Iris pigment epithelial cell (primary cell): ENCODE results near the gene ARFIP1.
"Not testable (repeated sequence)": the region's sequence is repeated elsewhere in the genome, so short reads cannot be mapped to it uniquely, and the experiment has no call there.

Source experiments
- DNase-seq: peaks from one replicate; pipeline ENCODE4 v3.0.0-alpha.2; 2011; ENCODE audit warnings: low read depth

The ARFIP1 gene, protein sequence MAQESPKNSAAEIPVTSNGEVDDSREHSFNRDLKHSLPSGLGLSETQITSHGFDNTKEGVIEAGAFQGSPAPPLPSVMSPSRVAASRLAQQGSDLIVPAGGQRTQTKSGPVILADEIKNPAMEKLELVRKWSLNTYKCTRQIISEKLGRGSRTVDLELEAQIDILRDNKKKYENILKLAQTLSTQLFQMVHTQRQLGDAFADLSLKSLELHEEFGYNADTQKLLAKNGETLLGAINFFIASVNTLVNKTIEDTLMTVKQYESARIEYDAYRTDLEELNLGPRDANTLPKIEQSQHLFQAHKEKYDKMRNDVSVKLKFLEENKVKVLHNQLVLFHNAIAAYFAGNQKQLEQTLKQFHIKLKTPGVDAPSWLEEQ

DNA sequence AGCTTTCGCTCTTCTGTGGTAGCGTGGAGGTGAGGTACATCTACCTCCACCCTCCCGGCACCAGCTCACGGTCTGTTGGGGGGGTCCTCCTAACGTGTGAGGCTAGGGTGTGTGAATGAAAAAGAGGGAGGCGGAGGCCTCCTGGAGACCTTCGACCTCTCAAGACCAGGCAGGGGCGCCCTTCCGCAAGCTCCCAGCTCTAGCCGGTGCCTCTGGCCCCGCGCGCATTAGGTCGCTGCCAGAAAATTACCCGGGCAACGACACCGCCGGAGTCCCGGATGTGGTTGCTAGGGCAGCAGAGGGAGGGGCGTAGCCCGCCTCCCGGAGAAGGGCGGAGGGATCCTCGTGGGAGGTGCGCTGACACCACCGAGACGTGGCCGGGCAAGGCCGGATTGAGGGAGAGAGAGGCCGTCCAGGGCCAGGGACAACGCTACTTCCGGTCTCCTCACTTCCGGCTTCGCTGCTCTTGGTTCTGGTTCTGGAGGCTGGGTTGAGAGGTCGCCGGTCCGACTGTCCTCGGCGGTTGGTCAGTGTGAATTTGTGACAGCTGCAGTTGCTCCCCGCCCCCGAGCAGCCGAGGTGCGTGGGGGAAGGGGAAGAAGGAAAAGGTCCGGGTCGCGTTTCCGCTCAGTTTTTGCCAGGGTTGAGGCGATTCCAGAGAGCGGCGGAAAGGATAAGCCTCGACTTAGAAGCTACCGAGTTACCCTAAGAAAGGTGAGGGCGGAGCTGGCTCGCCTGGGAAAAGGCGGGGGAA, at the start of gene ARFIP1, which contains the start of gene TIGD4:
TSS of gene ARFIP1 (plus strand) at position 442 of the 754 bp plus-strand sequence. CDS start 49,680 bp downstream, outside the sequence.
TSS of gene TIGD4 (minus strand) at position 218 of the 754 bp plus-strand sequence. CDS start 8,726 bp downstream, outside the sequence.
- DNase-seq: peak; percentile 98

DNA sequence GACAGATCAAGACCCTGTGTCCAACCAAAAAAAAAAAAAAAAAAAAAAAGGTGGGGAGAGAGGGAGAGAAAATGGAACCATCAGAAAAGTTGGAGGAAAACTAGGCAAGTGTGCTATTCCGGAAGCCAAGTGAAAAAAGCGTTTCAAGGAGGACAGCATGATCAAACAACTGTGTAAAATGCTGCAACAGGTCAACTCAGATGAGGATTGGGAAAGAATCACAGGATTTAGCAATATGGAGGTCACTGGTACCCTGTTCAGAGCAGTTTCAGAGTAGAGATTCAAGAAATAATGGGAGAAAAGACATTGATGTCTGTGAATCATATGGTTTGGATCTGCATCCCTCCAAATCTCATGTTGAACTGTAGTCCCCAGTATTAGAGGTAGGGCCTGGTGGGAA, 47.8 kb upstream of the ARFIP1 start:
- no peak for DNase-seq

DNA sequence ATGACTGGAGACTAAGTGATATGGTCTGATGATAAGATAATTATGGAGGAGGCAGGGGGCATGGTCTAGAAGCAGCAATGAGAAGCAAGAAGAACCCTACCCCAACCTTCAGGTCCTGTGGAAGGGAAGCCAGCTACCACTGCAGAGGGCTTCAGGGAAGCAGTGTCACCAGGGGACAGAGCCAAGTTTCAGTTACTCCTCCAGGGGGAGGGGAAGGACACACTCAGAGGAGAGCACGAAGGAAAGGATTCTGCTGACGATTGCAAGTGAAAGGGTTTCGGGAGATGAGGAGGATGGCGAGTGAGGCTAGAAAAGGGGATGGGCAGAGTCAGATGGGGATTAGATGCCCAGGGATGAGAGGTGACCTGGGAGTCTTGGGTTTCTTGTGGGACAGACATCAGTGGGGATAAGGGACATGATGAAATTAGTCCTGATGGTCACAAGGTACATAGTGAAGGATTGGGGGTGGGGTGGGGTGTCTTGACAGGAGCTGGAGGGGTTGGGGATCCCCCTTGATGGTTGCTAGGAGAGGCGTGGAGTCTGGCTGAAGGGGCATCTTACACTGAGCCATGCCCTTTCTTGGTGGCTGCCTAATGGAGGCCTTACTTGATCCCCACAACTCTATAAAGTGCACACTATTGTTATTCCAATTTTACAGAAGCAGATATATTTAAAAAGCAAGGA, 45.6 kb upstream of the ARFIP1 start:
- no peak for DNase-seq

DNA sequence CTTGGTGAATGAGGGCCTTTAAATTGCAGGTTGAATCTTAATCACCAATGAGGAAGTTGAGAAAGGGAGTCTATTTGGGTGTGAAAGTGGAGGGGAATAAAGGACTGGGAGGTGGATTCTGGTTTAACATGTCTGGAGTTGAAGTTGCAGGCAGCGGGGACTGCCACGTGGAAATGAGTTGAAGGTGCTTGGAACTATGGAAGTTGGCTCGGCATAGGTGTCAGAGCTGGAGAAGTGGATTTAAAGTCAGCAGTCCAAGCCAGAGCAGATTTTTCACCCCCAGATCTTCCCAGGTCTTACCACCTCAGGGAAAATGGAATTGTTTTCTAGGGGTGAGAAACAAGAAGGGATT, 45.1 kb upstream of the ARFIP1 start:
- no peak for DNase-seq

DNA sequence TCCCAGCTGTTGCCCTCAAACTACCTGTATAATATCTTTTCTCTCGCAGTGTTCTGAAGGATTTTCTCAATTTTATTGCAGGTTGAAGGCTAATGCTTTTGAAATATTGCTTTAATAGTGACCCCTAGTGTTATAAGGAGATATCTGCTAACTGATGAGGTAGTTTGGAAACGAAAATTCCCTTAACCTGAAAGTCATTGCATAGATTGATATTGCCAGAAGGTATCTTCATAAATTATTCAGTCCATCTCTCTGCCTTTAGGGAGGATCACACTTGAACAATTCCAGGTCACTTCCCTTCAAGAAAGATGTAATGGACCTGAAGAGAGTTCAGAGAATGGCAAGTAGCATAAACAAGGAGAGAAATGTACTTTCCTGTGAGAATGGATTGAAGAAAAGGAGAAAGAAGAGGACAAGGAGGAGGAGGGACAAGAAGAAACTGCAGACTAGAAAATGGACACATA, 44.3 kb upstream of the ARFIP1 start:
- peak; percentile 27 for DNase-seq

DNA sequence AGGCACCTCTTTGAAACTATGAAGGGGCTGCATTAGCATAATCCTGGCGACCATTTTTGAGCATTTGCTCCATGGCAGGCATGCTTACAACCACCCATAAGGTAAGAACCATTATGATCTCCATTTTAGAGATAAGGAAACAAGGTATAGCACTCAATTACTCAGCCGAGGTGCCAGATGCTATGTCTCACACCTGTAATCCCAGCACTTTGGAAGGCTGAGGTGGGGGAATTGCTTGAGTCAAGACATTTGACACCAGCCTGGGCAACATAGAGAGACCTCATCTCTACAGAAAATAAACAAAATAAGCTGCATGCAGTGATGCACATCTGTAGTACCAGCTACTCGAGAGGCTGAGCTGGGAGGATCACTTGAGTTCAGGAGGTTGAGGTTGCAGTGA, 43.8 kb upstream of the ARFIP1 start:
- no peak for DNase-seq

DNA sequence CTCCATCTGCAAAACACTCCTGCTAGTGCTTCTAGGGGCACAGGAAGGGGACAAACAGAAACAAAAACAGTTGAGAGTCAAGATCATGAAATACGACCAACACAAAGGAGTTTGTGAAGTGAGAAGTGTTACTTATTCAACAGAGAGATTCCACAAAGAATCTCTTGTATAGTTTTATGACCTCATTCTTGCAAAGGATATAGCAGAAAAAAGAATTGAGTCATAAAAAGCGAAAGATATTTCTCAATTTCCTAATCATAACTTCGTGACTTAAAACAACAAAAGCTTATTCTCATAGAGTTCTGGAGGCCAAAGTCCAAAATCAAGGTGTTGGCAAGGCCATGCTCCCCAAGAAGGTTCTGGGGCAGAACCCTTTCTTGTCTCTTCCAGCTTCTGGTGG, 40.9 kb upstream of the ARFIP1 start:
- peak; percentile 30 for DNase-seq

DNA sequence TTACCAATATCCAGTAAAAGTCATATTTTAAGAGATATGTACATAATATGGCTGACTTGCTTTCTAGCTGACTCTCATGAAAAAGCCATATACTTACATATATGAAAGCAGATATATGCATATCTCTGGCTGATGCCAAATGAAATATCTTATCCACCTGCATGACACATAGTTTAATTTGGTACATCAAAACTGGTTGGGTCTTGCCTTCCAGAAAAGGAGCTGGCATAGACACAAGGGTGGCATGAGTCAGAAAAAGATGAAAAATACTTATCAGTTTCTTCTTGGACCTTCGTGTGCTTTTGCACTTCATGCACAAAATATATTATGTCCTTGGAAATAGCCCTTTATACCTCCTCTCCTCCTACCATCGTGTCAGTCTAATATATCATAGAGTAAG, 32.3 kb upstream of the ARFIP1 start:
- no peak for DNase-seq

DNA sequence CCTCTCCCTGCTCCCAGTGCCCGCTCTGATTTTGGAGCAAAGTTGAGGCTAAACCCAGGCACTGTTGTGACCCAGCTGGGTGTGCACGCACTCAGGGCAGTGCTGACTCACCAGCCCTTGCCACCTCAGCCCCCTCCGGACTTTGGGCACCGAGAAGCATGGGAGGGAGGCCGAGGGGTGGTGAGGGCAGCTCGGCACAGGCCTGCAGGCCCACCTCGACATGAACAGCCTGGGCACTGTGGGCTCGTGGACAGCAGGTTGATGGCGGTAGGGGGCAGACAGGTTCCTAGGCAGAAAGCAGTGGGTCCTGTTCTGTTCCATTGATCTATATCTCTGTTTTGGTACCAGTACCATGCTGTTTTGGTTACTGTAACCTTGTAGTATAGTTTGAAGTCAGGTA, 31.1 kb upstream of the ARFIP1 start:
- DNase-seq: no peak

DNA sequence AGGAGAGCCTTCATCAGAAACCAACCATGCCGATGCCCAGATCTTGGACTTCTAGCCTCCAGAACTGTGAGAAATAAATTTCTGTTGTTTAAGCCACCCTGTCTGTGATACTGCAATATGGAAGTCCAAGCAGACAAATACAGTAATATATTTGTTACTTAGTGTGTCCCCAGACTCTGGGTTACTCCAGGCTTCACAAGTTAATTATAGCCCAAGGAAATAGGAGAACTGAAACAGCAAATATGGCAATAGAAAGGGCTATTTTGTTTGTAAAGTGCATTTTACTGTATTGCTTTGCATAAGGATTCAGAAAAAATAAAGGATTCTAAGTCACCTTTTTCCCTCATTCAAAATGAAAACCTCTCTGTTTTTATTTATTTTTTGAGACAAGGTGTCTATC, 16.0 kb upstream of the ARFIP1 start:
- no peak for DNase-seq

DNA sequence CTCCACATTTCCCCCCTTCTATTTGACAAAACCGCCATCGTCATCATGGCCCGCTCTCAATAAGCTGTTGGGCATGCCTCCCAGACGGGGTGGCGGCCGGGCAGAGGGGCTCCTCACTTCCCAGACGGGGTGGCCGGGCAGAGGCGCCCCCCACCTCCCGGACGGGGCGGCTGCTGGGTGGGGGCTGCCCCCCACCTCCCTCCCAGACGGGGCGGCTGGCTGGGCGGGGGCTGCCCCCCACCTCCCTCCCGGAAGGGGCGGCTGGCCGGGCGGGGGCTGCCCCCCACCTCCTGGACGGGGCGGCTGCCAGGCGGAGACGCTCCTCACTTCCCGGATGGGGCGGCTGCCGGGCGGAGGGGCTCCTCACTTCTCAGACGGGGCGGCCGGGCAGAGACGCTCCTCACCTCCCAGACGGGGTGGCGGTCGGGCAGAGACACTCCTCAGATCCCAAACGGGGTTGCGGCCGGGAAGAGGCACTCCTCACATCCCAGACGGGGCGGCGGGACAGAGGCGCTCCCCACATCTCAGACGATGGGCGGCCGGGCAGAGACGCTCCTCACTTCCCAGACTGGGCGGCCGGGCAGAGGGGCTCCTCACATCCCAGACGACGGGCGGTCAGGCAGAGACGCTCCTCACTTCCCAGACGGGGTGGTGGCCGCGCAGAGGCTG, 14.6 kb upstream of the ARFIP1 start:
- DNase-seq: not testable (repeated sequence)

DNA sequence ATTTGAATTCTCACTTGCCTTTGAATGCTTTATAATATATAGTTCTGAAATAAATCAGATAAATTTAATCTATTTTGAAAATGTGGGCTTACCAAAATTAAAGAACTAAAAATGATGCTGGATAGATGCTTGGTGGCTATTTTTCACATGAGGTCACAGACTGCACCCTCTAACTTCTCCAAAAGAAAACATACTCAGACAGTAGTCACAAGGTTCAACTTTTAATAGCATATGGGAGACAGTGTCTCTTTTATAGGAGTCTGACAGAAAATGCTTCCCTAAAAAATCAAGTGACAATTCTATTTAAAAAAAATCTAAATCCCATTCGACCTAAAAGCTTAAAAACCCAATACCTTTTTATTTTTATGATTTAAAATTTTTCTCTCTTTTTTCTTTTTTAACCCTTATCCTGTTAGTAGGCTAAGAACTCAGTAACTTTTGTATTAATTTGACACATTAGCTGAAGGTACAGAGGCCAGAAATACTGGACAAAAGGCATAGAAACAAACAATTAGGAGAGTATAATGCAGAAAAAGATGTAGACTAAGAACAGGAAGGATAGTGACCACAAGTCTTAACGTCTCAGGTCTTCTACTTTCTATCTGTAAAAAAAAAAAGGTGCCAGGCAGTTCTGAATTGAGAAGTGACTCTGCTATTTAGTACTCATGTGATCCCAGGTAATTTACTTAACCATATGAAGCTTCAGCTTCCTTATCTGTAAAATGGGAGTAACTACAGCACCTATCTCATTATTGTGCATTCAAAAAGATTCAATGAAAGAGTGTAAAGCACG, 7.8 kb upstream of the ARFIP1 start:
- DNase-seq: no peak

DNA sequence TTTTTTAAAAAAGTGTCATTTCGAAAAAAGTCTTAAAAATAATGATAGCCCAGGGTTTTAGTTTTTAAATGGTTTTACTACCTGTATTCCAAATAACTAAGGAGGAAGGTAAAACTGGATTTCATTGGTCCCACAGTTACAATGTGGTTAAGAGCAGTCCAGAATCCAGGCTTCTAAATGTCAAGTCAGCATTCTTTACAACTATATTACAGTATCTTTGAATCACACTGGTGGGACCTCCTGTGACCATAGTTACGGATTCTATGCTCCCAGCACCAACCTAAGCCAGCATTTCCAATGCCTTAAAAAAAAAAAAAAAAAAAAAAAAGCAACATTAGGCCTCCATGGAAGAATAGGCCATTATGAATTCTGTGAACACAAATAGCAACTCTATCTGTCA, 6.4 kb upstream of the ARFIP1 start:
- DNase-seq: no peak

DNA sequence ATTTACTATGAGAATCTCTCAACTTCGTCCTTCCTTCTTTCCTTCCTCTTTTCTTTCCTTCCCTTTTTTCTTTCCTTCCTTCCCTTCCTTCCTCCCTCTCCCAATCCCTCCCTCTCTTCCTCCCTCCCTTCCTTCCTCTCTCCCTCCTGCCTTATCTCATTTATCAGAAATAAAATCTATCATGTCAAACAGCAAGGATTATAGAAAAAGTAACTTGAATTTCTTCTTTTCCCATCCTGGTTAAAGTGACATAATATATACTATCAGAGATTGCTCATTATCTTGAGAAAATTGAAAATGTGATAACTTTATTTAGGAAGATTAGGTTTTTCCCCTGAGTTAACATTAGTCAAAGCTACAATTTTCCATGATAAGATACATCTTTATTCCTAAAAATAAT, 5.8 kb upstream of the ARFIP1 start:
- no peak for DNase-seq

DNA sequence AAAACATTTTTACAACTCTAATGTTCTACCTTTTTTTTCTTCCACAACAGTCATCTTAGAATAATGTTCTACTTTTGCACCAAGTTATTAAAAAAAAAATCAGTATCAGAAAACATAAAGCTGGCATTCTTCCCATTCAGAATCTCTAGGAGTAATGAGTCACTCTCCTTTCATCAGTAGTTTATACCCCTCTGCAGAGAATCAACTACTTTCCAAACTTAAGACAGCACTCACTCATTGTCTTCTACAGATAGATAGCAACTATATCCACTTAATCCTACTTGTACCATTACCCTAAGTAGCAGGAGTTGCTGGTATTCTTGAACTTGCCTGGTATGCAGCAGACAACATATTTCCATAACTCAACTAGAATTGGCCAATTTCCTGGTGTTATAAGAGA, 3.4 kb upstream of the ARFIP1 start:
- peak; percentile 51 for DNase-seq

DNA sequence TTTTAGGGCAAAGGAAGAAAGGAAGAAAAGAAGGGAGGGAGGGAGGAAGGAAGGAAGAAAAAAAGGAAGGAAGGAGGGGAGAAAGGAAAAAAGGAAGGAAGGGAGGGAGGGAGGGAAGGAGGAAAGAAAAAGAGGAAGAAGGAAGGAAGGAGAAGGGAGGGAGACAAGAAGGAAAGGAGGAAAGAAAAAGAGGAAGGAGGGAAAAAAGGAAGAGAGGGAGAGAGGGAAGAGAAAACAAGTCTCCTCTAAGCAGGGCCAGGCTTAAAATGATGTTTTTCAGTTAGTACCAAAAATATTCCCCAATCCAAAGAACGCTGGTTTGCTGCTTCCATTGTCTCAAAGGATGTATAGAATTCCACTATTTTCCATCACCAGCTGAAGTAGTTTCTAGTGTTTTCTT, 2.3 kb upstream of the ARFIP1 start:
- DNase-seq: no peak

DNA sequence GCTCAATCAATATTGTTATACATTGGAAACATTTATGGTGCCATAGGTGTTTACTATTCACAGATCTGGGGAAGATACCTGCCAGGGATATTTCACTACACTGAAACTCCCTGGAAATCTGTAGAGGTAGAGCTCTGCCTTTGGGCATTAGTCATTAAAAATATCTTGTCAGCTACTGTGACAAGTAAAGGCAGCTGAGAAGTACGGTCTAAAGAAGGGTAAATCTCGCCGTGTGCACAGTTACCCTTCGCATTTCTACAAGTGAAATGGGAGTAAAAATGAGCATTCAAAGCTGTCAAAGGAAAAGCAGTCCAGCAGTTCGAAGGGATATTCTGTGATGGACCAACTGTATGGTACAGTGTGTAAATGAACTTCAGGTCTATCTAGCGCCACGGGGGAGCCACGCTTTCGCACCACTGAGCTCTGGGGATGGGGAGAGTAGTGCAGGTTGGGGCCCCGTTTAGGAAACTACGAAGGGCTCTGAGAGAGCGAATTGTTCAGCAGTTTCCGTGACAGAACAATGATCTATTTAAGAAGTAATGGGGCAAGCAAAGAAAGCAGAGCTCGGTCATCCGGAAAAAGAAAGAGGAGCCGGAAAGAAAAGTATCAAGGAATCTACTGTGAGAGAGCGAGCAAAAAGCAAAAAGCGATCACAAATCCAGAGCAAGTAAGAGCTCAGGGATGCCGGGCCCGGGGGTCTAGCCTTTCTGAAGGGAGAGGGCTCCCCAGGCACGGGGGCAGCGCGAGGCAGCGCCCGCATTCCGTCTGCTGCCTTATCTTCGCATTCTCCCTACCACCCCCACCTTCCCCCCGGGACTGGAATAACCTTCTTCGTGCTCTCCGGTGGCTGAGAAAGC, 870 bp upstream of the ARFIP1 start:
- peak; percentile 15 for DNase-seq

DNA sequence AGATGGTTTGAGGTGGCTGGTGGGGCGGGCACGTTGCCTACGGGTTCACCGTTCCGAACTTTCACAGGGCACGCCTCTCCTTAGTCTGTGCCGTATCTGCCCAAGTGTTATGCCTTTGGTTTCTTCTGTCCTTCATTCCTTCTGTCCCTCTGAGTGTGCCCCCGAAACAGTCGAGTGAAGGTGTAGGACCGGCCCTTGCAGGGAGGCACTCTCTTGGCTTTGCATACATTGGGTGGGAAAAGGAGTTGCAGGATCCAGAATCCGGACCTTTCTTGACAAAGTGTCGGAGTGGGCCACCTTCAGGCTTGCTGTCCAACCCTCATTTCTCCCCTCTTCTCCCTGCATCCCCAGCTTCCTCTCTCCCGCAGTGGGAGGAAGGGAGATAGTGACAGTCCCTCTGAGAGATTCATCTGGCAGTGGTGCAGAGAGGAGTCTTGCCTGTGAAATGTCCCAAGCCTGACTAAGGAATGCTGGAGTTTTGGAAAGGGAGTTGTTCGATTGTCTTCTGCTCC, 569 bp downstream of the ARFIP1 start:
- DNase-seq: peak; percentile 20

DNA sequence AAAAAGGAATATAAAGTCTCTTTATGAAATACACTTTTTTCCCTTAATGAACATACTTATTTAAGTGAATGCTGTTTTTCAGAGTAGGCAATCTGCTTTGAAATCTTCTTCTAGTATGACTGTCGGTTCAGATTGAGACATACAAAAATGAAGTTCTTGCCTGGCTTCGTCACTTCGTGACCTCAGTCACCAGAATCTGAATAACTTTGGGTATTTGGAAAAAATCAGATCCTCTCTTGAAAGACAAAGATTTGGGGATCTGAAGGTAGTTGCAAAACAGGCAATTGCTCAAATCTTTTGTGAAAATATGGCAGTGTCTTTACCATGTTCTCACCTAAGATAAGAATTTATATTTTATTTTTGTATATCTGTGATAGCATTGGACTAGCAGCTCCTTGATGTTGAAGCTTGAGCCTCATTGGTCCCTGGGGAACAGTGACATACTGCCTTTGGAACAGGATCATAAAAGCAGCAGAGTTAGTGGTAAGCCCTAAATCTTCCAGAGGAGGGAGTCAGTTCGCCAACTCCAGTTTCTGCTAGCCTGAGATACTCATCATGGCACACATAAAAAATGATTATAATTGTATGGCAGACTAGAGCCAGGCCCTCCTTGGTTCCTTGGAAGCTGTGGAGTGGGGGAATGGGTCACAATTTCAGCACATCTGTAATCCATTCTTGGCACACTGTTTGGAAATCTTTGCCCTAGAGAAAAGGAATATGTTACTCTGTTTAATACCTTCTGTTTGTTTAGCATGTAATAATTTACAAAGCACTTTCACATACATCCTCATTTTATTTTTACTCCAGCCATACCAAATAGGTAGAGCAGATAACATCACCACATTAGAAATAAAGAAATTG, 5.0 kb downstream of the ARFIP1 start:
- DNase-seq: peak; percentile 62
